DND-41 (cell line): ENCODE data around the gene KLRC2.
"Not testable (repeated sequence)": the region's sequence is repeated elsewhere in the genome, so short reads cannot be mapped to it uniquely, and the experiment has no call there.

Experiments
- ATAC-seq: fragments of 200-7000 bp; cut with Tn5 transposase; 3 replicates; pipeline ENCODE4 v1.9.1; 2021; ENCODE audit warnings: low read depth; ENCODE audit not compliant: insufficient read depth
- DNase-seq: peaks from one replicate; pipeline ENCODE4 v3.0.0-alpha.2; 2020
- H2AFZ ChIP-seq: 2 replicates; pipeline ENCODE4 v1.6.0; 2012; ENCODE audit warnings: low read depth, low read length
- H3K27ac ChIP-seq: 2 replicates; pipeline ENCODE4 v1.5.1; 2012; ENCODE audit warnings: low read length, inconsistent platforms
- H3K27me3 ChIP-seq: fragments of 200-600 bp; sonication (generic); 2 replicates; pipeline ENCODE4 v1.6.0; 2012; ENCODE audit warnings: low read length, mild to moderate bottlenecking, inconsistent platforms; ENCODE audit not compliant: insufficient read depth, poor library complexity
- H3K36me3 ChIP-seq: 2 replicates; pipeline ENCODE4 v1.5.1; 2012; ENCODE audit warnings: low read length, inconsistent platforms; ENCODE audit not compliant: insufficient read depth
- H3K4me1 ChIP-seq: 2 replicates; pipeline ENCODE4 v1.5.1; 2012; ENCODE audit warnings: mild to moderate bottlenecking, low read length; ENCODE audit not compliant: insufficient read depth
- H3K4me2 ChIP-seq: 2 replicates; pipeline ENCODE4 v1.6.0; 2012; ENCODE audit warnings: mild to moderate bottlenecking, moderate library complexity, low read length, inconsistent platforms; ENCODE audit not compliant: insufficient read depth
- H3K4me3 ChIP-seq, 2 experiments: fragments of 200-600 bp in 1 of 2; shearing (Covaris generic) in 1 of 2; 2 replicates each; pipeline ENCODE4 v1.5.1; 2012 to 2016; ENCODE audit warnings: inconsistent platforms in 2 of 2, low read length in 2 of 2, mild to moderate bottlenecking in 2 of 2, low read depth in 1 of 2, moderate library complexity in 1 of 2
- H3K79me2 ChIP-seq: 2 replicates; pipeline ENCODE4 v1.6.0; 2012; ENCODE audit warnings: low read length, inconsistent platforms; ENCODE audit not compliant: insufficient read depth
- H3K9ac ChIP-seq: 2 replicates; pipeline ENCODE4 v1.6.0; 2012; ENCODE audit warnings: low read depth, mild to moderate bottlenecking, inconsistent platforms, low read length, moderate library complexity
- H3K9me3 ChIP-seq: 2 replicates; pipeline ENCODE4 v1.5.1; 2012; ENCODE audit warnings: low read length, moderate library complexity, mild to moderate bottlenecking, inconsistent platforms; ENCODE audit not compliant: insufficient read depth, severe bottlenecking
- H4K20me1 ChIP-seq: 2 replicates; pipeline ENCODE4 v1.6.0; 2012; ENCODE audit warnings: low read length; ENCODE audit not compliant: insufficient read depth
- EZH2 ChIP-seq: IDR thresholded peaks from 3 replicates; pipeline ENCODE4 v1.6.1; 2012; ENCODE audit warnings: borderline replicate concordance, low read depth, mild to moderate bottlenecking, moderate library complexity, low read length, inconsistent platforms; ENCODE audit not compliant: severe bottlenecking
- TF ChIP-seq, protein P1 (sequence below): IDR thresholded peaks from 2 replicates; pipeline ENCODE4 v1.5.1; 2012; ENCODE audit warnings: borderline replicate concordance, low read length, moderate library complexity, mild to moderate bottlenecking; ENCODE audit not compliant: poor library complexity, severe bottlenecking; ENCODE audit errors: extremely low read depth

Gene KLRC2

DNA sequence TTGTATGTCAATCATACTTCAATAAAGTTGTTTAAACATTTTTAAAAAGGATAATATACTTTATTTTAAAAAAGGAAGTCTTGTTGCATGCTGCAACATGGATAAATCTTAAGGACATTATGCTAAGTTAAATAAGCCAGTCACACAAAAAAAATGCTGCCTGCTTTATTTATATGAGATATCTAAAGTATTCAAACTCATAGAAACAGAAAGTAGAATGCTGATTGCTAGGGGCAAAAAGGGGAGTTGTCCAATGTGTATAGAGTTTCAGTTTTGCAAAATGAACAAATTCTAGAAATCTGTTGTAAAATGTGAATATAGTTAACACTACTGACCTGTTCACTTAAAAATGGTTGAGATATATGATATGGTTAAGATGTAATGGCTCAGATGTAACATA, 35.0 kb downstream of the KLRC2 start:
- H3K4me1 ChIP-seq: no peaks in the 10 kb centered on the region
- no peaks in the 10 kb centered on the region for H3K36me3 ChIP-seq
- no peak overlapping the region for H3K4me3 ChIP-seq
- H4K20me1 ChIP-seq: no peaks in the 10 kb centered on the region
- no peak overlapping the region for H2AFZ ChIP-seq
- peaks cover 5% of the 10 kb centered on the region for H3K27me3 ChIP-seq
- TF ChIP-seq, protein P1, sequence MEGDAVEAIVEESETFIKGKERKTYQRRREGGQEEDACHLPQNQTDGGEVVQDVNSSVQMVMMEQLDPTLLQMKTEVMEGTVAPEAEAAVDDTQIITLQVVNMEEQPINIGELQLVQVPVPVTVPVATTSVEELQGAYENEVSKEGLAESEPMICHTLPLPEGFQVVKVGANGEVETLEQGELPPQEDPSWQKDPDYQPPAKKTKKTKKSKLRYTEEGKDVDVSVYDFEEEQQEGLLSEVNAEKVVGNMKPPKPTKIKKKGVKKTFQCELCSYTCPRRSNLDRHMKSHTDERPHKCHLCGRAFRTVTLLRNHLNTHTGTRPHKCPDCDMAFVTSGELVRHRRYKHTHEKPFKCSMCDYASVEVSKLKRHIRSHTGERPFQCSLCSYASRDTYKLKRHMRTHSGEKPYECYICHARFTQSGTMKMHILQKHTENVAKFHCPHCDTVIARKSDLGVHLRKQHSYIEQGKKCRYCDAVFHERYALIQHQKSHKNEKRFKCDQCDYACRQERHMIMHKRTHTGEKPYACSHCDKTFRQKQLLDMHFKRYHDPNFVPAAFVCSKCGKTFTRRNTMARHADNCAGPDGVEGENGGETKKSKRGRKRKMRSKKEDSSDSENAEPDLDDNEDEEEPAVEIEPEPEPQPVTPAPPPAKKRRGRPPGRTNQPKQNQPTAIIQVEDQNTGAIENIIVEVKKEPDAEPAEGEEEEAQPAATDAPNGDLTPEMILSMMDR: no peak
- TF ChIP-seq EZH2: no peak
- H3K79me2 ChIP-seq: no peaks in the 10 kb centered on the region
- no peak for ATAC-seq
- no peak overlapping the region for H3K27ac ChIP-seq
- H3K4me2 ChIP-seq: no peak overlapping the region
- no peak for DNase-seq
- H3K9me3 ChIP-seq: no peaks in the 10 kb centered on the region
- H3K9ac ChIP-seq: no peak overlapping the region

DNA sequence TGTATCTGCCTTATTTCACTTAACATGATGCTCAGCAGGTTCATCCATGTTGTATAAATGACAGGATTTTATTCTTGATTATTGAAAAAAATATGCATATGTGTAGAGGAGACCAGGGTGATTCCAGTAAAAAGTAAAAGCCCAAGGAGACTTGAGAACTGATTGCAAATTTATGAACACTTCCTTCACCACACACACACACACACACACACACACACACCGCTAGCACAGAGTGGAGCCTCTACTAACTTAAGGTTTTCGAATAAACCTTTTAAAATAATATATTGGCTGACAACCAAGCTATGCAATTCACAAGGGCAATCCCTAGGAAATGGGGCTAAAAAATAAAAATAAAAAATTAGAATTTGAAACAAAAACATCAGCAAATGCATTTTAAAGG, 37.6 kb downstream of the KLRC2 start:
- H3K27me3 ChIP-seq: peaks cover 5% of the 10 kb centered on the region
- H3K27ac ChIP-seq: no peak overlapping the region
- H4K20me1 ChIP-seq: no peaks in the 10 kb centered on the region
- H3K4me1 ChIP-seq: no peaks in the 10 kb centered on the region
- no peak overlapping the region for H3K4me3 ChIP-seq
- H3K4me2 ChIP-seq: no peak overlapping the region
- ATAC-seq: no peak
- H3K79me2 ChIP-seq: no peaks in the 10 kb centered on the region
- H3K36me3 ChIP-seq: no peaks in the 10 kb centered on the region
- H2AFZ ChIP-seq: no peak overlapping the region
- no peaks in the 10 kb centered on the region for H3K9me3 ChIP-seq
- no peak for DNase-seq
- no peak for TF ChIP-seq EZH2
- TF ChIP-seq, protein P1: no peak
- H3K9ac ChIP-seq: no peak overlapping the region

DNA sequence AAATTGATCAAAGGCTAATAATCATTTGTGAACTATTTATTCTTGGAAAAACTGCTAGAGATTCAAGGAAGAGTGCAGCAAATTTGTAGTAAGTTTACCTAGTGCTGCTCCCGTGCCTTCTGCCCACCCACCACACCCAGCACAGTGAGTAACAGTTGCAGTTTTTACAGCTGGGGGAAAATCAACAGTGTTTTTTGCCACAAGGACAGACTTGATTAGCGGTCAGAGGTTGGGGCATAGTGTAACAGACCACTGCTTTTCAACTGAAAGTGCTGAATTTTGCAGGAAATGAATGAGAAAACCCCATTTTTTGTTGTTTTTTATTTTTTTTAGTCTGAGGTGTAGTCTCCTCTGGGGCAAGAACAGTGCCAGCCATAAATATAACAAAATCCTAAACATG, 38.5 kb downstream of the KLRC2 start:
- Histone ChIP-seq H3K27me3 (peaks cover 5% of the 10 kb centered on the region), H4K20me1 (no peaks in the 10 kb centered on the region), H3K4me2 (no peak overlapping the region), H3K9ac (no peak overlapping the region), H3K79me2 (no peaks in the 10 kb centered on the region), H3K27ac (no peak overlapping the region), H2AFZ (no peak overlapping the region), H3K4me3 (no peak overlapping the region), H3K9me3 (no peaks in the 10 kb centered on the region), H3K4me1 (no peaks in the 10 kb centered on the region), H3K36me3 (no peaks in the 10 kb centered on the region)
- TF ChIP-seq, protein P1: no peak
- no peak for TF ChIP-seq EZH2
- DNase-seq (no peak), ATAC-seq (no peak)

DNA sequence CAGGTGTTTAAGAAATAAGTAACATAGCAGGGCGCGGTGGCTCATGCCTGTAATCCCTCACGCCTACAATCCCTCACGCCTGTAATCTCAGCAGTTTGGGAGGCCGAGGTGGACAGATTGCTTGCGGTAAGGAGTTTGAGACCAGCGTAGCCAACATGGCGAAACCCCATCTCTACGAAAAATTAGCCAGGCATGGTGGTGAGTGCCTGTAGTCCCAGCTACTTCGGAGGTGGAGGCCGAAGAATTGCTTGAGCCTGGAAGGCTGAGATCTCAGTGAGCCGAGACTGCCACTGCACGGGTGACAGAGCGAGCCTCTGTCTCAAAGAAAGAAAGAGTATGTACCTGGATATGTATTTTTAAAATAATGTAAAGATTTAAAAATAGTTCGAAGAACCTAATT, 39.6 kb downstream of the KLRC2 start:
- H3K4me3 ChIP-seq, H3K9ac ChIP-seq, DNase-seq, H3K9me3 ChIP-seq, ATAC-seq, H3K4me1 ChIP-seq, H3K4me2 ChIP-seq, H2AFZ ChIP-seq, H3K79me2 ChIP-seq, H3K27ac ChIP-seq, H3K27me3 ChIP-seq, H4K20me1 ChIP-seq, H3K36me3 ChIP-seq: not testable (repeated sequence)
